HG03280 (cell line): ENCODE measurements around the gene SLF2.

ENCODE experiments used
- ATAC-seq: cut with Tn5 transposase; IDR thresholded peaks from one replicate; pipeline ENCODE4 v1.9.1; 2021; ENCODE audit warnings: mild to moderate bottlenecking, moderate library complexity; ENCODE audit not compliant: unreplicated experiment

Gene SLF2

DNA sequence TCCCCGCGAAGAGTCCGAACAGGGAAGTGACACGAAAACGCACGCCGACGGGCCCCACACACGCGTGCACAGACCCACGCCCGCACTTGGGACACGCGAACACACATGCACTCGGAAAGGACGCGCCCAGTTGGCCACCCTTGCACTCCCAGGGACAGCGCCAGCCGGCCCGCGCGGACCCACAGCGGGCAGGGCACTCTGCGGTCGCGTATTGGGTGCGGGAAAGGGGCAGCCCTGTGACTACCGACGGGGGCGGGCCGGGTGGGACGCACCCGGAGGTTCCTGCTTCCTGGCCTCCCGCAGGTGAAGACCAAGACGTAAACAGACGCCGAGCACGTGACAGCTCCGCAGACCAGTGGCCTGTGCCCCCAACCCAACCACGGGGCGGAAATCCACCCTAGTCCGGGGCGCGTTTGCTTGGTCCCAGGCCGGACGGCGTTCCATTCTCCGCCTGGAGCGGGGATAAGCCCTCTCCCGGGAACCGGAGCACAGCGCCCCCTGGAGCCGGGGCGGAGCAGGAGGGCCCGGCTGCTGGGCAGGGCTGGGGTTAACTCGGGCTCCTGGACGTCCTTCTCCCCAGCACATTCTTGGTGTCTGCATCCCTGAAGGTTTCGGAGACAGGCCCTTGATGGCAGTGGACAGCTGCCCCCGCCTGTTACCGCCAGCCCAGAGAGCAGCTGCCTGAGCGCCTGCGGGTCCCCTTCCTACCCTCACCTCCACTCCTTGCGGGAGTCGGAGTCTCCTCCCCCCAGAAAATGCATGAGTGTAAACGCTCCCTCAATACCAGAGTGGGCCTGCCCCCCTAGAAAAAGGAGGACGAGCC is 84.8 kb downstream of the SLF2 start:
- ATAC-seq = peak; percentile 36

DNA sequence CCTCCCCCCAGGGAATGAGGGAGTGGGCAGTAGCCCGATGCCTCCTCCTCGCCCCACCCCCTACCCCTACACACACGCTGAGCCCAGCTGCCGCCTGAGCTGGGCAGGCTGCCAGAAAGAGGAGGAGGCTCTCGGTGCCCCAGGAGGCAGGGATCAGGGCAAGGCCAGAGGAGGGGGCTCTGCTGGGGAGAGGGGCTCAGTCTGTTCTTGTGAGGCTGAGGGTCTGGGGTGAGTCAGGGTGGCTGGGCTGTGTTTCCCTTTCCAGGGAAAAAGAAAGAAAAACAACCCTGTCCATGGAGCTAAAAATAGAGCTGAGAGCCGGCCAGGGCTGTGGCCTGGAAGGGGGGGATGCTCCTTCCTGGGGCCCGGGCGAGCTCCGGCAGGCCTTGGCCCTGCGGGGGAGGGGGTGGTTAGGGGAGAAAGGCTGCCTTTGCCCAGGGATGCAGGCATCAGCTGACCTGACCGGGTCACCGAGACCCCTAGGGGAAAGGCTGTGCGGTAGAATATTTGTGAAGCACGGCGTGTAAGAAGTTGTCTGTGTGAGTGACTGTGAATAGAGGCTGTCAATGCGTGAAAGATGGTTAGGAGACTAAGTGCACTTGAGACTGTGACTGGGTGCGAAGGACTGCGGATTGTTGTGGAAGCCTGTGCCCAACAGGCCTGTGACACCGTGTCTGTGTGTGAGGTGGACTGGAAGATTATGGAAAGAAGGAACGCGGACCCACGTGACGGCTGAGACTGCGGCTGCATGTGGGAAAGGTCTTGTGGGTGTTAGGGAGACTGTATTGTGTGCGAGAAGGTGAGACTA is 85.6 kb downstream of the SLF2 start:
- peak; percentile 23 for ATAC-seq

DNA sequence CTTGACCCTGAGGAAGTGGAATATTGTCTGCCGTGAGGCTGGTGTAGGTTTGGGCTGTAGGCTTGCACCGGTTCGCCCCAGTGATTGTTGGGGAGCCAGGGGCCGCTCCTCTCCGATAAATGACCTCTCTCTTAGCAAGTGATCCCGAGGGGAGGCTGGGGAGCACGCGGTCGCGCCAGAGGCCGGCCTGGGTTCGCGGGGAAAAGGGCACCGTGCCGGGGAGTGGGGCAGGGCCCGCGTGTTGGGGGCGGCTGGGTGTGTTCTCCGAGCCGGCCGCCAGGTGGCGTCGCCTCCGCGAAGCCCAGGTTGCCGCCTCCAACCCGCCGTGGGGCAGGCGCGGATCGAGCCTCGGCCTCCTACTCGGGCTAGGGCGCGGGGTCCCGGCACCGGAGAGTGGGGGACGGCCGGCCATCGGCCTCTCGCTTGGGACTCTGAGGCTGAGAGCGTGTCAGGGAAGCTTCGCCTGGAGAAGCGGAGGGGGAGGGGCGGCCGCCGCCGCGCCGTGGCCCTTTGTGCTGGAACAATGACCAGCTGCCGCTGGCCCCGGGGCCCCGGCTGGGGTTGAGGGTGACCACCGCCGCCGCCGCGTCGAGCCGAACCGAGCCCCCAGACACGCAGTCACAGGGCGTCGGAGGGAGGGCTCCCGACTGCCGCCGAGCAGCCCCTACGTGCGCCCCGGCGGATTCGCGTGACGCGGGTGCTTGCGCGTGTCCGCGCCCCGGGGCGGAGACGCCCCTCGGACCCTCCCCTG is 86.4 kb downstream of the SLF2 start:
- peak; percentile 58 for ATAC-seq

DNA sequence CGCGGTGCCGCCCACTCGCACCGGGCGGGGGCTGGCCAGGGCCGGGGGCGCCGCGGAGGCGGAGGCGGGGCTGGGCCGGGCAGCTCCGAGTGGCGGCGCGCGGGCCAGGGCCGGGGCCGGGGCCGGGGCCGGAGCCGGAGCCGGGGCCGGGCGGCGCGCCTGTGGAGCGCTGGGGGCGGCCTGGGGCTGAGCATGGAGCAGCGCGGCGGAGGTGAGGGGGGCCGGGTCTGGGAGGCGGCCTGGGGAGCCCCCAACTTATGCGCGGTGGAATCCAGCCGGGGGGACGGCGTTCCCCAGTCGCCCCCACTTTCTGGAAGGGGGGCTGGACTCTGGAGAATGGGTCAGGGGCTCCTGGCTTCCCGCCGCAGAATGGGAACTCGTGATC is 87.0 kb downstream of the SLF2 start, which contains the start of gene LZTS2:
TSS of gene LZTS2 (plus strand) at position 67 of the 385 bp plus-strand sequence. CDS start 2,731 bp downstream, outside the sequence.
- no peak for ATAC-seq

DNA sequence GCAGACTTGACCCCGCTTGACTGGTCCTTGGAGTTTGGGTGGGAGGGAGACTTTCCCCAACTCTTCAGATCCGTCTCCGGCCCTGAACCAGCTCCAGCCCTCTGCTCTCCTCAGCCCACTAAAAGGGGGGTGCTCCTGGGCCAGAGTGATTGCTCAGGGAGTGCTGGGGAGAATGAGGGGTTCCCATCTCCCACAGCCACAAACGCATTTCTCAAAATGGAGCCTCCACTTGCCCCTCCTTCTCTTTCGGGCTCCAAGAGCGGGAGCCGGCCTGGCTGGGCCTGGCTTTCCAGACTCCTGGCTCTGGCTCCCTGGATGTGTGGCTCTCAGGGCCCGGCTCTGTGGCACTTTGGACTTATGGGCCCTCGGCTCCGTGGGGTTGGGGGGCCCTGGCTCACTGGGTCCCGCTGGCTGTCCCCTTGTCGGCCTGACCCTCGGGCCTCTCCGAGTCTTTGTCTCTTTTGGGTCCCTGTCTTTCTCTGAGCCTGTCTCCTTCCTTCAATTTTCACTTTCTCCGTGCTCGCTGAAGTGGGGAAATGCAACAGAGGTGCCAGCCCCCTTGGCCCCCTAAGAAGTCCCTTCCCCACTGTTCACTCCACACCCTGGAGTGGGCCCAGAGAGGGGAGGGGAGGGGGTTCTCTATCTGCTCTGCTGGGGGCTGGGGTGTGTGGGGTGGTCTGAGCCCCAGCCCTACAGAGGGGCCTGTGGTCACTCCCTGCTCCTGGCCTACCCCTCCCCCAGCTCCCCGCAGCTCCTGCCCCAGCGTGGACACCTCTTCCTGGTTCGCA is 87.6 kb downstream of the SLF2 start:
- no peak for ATAC-seq

DNA sequence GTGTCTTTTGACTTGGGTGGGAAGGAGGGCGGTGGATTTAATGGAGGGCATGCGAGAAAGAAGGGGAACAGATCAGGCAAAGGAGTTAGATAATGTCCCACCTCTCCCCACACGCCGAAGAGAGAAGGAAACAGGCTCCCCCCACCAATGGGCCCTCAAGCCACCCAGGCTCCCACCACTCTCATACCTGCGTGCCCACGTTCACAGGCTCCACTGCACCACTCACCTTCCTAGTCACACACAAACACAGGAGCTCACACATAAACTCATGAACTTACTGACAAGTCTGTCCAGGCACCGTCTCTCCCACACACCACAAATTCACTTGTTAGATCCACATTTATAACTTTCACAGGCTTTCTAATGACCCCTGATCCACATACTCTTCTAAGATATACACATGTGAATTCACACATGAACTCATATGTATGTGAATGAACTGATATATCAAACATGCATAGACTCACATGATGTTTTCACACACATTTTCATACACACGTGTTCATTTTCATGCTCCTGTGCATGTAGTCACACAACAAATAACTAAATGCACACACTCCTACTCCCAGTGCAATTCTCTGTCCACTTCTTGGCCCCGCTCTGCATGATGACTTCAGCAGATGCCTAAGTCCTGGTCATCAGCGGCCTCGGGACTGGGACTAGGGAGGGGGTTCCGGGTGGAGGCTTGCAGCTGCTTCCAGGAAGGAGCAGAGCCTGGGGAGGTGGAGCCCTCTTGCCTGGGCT is 88.3 kb downstream of the SLF2 start:
- ATAC-seq = no peak

DNA sequence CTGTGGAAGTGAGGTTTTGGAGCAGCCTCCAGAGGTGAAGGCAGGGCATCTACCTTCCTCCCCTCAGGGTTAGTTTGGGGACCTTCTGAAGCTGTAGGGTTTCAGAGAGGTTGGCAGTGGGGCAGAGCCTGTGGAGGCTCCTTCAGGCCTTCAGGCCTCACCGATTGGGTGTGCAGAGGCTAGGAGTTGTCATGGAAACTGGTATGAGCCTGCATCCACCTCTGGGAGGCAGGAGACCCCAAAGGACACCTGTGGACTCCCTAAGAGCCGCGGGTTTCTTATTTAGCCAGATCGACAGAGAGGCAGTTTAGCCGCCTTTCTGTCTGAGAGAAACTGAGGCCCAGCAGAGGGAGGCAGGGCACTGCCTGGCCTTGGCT is 88.9 kb downstream of the SLF2 start:
- ATAC-seq = no peak

DNA sequence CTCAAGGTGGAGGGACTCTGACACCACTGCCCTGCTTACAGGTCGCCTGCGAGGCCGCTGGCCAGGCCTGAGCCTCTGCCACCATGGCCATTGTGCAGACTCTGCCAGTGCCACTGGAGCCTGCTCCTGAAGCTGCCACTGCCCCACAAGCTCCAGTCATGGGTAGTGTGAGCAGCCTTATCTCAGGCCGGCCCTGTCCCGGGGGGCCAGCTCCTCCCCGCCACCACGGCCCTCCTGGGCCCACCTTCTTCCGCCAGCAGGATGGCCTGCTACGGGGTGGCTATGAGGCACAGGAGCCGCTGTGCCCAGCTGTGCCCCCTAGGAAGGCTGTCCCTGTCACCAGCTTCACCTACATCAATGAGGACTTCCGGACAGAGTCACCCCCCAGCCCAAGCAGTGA is 89.7 kb downstream of the SLF2 start:
- ATAC-seq = no peak

DNA sequence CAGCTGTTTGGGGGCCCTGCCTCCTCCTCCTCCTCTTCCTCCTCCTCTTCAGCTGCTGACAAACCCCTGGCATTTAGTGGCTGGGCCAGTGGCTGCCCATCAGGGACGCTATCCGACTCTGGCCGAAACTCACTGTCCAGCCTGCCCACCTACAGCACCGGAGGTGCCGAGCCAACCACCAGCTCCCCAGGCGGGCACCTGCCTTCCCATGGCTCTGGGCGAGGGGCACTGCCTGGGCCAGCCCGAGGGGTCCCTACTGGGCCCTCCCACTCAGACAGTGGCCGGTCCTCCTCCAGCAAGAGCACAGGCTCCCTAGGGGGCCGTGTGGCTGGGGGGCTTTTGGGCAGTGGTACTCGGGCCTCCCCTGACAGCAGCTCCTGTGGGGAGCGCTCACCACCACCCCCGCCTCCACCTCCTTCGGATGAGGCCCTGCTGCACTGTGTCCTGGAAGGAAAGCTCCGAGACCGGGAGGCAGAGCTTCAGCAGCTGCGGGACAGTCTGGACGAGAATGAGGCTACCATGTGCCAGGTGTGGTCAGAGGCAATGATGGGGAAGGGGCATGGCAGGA is 91.0 kb downstream of the SLF2 start:
- no peak for ATAC-seq

DNA sequence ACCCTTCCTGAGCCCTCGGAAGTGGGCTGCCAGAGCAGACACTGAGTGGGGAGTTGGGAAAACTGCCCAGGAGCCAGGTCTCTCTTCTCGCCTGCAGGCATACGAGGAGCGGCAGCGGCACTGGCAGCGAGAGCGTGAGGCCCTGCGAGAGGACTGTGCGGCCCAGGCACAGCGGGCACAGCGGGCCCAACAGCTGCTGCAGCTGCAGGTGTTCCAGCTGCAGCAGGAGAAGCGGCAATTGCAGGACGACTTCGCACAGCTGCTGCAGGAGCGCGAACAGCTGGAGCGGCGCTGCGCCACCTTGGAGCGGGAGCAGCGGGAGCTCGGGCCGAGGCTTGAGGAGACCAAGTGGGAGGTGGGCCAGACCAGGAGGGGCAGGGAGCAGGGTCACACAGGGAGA is 92.6 kb downstream of the SLF2 start:
- ATAC-seq = no peak

DNA sequence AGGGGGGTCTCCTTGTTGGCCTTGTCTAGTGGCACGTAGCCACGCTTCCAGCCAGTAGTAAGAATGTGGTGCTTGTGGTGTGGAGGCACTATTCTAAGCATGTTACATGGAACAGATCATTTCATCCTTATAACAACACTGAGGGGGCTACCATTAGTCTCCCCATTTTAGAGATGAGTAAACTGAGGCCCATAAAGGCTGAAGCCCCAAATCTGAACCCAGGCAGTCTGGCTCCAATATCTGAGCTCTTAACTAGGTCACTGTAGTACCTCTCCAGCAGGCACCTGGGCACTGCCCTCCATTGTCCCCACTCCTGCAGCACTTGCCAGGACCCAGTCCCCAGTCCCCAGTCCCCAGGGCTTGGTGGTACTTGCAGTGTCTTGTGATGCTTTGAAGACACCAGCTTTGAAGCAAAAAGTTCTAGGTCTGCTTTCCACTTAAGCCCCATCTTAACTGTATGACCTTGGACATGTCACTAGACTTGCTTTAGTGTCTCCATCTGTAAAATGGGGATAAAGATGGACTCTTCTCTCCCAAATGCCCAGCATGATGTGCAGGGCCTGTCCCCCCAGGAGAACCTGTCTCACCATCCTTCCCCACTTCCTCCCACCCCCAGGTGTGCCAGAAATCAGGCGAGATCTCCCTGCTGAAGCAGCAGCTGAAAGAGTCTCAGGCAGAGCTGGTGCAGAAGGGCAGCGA is 93.3 kb downstream of the SLF2 start:
- no peak for ATAC-seq

DNA sequence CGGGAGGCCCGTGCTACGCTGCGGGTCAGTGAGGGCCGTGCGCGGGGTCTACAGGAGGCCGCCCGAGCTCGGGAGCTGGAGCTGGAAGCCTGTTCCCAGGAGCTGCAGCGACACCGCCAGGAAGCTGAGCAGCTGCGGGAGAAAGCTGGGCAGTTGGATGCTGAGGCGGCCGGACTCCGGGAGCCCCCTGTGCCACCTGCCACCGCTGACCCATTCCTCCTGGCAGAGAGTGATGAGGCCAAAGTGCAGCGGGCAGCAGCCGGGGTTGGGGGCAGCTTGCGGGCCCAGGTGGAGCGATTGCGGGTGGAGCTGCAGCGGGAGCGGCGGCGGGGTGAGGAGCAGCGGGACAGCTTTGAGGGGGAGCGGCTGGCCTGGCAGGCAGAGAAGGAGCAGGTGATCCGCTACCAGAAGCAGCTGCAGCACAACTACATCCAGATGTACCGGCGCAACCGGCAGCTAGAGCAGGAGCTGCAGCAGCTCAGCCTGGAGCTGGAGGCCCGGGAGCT is 93.9 kb downstream of the SLF2 start:
- no peak for ATAC-seq

DNA sequence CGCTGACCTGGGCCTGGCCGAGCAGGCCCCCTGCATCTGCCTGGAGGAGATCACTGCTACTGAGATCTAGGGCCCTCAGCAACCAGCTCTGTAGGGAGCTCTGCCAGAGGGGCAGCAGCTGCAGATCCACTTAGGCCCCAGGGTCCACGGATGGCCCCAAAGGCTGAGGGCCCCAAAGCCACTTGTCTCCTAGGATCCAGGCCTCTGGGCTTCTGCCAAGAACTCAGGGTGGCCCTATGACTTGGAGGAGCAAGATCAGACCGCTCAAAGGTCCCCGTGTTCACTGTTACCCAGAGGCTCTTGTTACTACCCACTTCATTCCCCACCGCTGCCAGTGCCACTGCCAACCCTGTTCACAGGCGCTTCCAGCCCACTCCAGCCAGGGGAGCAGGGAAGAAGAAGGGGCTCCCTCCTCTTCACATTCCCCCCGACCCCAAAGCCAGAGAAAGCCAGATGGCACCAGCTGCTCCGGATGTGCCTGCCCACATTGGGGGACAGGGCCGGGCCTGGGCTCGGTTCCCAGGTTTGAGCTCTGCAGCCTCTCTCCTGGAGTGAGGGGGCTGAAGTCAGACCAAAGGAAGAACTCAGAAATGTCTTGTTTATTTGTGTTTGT is 94.4 kb downstream of the SLF2 start:
- ATAC-seq = no peak

DNA sequence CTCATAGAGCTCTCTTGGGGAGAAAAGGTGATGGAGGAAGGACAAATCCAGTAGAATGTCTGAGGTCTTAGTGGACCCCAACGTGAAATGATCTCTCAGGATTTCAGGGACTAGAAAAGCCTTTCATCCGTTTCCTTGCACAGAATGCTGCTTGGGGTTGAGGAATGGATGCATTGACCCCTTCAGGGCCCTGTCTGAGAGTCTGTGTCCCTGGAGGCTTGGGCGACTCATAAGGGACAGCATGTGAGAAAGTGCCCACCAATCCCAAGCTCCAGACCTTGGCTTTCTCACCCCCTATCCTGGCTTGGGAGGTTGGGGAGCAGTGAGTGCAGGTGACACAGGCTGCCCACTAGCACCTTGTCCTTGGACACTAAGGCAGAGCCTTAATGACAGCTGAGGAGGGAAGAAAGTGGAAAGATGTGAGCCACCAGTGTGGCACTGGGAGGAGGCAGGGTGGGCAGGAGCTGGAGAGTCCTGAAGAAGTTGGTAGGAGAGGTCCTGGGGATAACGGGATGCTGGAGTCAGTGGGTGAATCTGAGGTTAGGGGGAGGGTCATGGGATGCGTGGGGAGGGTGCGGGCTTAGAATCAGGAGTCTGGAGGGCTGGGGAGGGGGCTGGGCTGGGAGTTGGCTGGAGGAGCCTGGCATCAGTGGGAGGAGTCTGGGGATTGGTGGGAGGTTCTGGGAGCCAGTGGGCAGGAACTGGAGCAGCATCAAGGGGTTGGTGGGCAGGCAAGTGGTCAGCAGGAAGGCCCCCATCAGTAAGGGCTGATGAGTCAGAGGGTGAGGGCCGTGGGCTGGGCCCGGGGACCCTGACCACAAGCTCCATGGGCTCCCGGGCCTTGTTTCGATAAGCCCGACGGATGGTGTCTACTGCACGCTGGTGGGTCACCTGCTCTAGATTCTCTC is 95.4 kb downstream of the SLF2 start:
- no peak for ATAC-seq

DNA sequence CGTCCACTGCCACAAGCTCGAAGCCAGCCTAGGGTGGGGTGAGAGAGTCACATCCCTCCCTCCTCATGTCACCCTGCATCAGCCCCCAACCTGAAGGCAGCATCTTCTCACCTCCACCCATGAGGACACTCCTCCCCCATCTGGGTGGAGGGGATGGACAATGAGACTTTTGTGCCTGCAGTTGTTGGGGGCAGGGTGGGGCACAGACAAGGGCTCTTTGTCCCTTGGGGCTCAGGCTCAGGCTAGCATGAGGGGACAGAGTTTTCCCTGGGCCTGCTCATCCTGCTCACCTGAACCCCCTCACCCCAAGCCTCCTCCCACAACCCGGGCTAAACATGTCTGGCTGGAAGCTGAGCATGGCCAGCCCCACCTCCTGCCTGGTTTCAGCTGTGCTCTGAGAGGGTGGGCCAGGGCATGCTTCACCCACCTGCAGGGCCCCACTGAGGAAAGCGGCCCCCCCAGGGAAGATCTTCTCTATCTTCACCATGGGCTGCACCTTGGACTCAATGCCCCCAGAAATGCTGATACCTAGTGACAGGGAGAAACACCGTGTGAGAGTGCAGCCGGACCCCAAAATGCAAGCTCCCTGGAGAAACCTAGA is 96.2 kb downstream of the SLF2 start:
- no peak for ATAC-seq

DNA sequence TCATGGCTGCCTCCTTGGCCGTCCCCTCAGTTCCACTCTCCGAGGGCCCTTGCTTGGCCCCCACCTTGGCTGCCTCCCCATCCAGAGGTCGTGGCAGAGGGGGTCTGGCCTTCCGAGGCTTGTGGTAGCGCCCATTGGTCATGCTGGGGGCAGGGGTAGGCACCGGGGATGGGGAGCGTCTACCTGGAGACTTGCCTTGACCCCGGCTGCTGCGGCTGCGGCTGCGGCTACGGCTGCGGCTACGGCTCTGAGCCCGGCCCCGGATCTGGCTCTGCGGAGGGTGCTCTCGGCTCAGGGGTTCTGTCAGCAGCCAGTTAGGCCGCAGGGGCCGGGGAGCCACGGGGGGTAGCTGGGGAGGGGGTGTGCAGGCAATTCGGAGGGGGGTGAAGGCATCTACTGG is 97.6 kb downstream of the SLF2 start:
- no peak for ATAC-seq
